ENCODE measurements around the gene TPRG1L.

DNA sequence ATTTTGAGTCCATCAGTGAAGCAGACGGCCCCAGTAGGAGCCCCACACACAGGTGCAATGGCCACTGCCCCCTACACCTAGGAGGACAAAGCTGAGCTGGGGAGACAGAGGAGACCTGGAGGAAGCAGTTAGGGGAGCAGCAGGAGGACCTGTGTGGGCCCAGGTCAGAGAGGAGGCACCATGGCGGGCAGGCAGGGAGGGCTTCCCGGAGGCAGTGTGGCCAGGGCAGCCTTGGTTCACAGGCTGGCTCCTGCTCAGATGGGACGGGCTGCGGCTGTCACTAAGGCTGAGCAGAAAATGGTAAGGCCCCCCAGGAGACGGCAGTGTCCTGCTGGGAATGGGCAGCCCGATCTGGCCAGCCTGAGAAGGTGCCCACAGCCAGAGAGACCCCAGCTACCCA, 28.9 kb upstream of the TPRG1L start:
- TF ChIP-seq, protein P1, sequence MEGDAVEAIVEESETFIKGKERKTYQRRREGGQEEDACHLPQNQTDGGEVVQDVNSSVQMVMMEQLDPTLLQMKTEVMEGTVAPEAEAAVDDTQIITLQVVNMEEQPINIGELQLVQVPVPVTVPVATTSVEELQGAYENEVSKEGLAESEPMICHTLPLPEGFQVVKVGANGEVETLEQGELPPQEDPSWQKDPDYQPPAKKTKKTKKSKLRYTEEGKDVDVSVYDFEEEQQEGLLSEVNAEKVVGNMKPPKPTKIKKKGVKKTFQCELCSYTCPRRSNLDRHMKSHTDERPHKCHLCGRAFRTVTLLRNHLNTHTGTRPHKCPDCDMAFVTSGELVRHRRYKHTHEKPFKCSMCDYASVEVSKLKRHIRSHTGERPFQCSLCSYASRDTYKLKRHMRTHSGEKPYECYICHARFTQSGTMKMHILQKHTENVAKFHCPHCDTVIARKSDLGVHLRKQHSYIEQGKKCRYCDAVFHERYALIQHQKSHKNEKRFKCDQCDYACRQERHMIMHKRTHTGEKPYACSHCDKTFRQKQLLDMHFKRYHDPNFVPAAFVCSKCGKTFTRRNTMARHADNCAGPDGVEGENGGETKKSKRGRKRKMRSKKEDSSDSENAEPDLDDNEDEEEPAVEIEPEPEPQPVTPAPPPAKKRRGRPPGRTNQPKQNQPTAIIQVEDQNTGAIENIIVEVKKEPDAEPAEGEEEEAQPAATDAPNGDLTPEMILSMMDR (IDR thresholded peaks at IDR 0.05; ENCODE audit: low read length): no peak
- TF ChIP-seq EZH2 (optimal IDR thresholded peaks at IDR 0.05; ENCODE audit: low read depth, low read length): no peak
- TF ChIP-seq EZH2phosphoT487 (IDR thresholded peaks at IDR 0.05; ENCODE audit: low read length): no peak

Data from MM.1S (cell line).